H1 (cell line): Measurements from ENCODE around the gene CANT1. TPM values are rescaled to one million over a fixed set of nuclear protein-coding genes. Genes with fewer than 3 reads are reported as not detected.

ENCODE experiments used
- CTCF ChIA-PET: fragments of 300-600 bp; sonication (Branson Sonifier 250); formaldehyde crosslinking; loops from one replicate; lab custom pipeline; 2021; ENCODE audit not compliant: partially characterized antibody; lab: Charles Lee
- POLR2A ChIA-PET: fragments of 300-600 bp; sonication (Branson Sonifier 250); formaldehyde crosslinking; loops from one replicate; lab custom pipeline; 2021; ENCODE audit warnings: inconsistent platforms; ENCODE audit not compliant: partially characterized antibody; lab: Charles Lee
- DNase-seq, 2 experiments: peaks; one replicate each; pipeline versions ENCODE4 v3.0.0 to v3.0.0-alpha.2; 2010 to 2022; ENCODE audit warnings: low spot score in 2 of 2, low read depth in 1 of 2, mixed read lengths in 1 of 2
- FAIRE-seq: peaks from 2 replicates; lab custom pipeline; 2011; peaks lifted over from hg19 to GRCh38; lab: Jason Lieb, UNC
- H2AFZ ChIP-seq: 2 replicates; pipeline ENCODE4 v1.8.1; 2012; ENCODE audit warnings: low read length, inconsistent platforms
- H2AK5ac ChIP-seq: 2 replicates; pipeline ENCODE4 v1.6.1; 2013; ENCODE audit warnings: low read depth, low read length
- H2BK120ac ChIP-seq: replicated peaks from 2 replicates; pipeline ENCODE3; 2013; ENCODE audit warnings: low read depth, low read length, inconsistent platforms
- H2BK12ac ChIP-seq: 2 replicates; pipeline ENCODE4 v1.6.1; 2013; ENCODE audit warnings: low read depth, low read length
- H2BK15ac ChIP-seq: 2 replicates; pipeline ENCODE4 v1.6.1; 2013; ENCODE audit warnings: low read length
- H2BK20ac ChIP-seq: 2 replicates; pipeline ENCODE4 v1.6.1; 2013; ENCODE audit warnings: low read length
- H2BK5ac ChIP-seq: 2 replicates; pipeline ENCODE4 v1.6.1; 2013; ENCODE audit warnings: low read depth, low read length
- H3K14ac ChIP-seq: 2 replicates; pipeline ENCODE4 v1.6.1; 2013; ENCODE audit warnings: inconsistent platforms; ENCODE audit not compliant: insufficient read length
- H3K18ac ChIP-seq: 2 replicates; pipeline ENCODE4 v1.6.1; 2013; ENCODE audit warnings: low read length; ENCODE audit errors: extremely low read depth
- H3K23ac ChIP-seq: 2 replicates; pipeline ENCODE4 v1.6.1; 2013; ENCODE audit warnings: inconsistent platforms; ENCODE audit not compliant: insufficient read length
- H3K23me2 ChIP-seq: 2 replicates; pipeline ENCODE4 v1.6.1; 2013; ENCODE audit warnings: low read depth, low read length
- H3K27ac ChIP-seq: 2 replicates; pipeline ENCODE4 v1.6.1; 2011; ENCODE audit warnings: low read depth, low read length, inconsistent platforms
- H3K27me3 ChIP-seq, 4 experiments: replicated peaks in 1 of 4; 1 replicate in 1 of 4; 2 replicates in 3 of 4; pipeline versions ENCODE4 v1.6.1 to v1.8.1; 2011 to 2013; ENCODE audit warnings: low read length in 3 of 4, mild to moderate bottlenecking in 3 of 4, inconsistent platforms in 2 of 4, mixed read lengths in 2 of 4, moderate library complexity in 1 of 4; ENCODE audit not compliant: control insufficient read depth in 3 of 4, insufficient read depth in 3 of 4; ENCODE audit errors: extremely low read depth in 1 of 4
- H3K36me3 ChIP-seq, 4 experiments: 2 replicates each; pipeline versions ENCODE4 v1.6.1 to v1.8.1; 2011 to 2013; ENCODE audit warnings: mild to moderate bottlenecking in 4 of 4, low read length in 3 of 4, moderate library complexity in 2 of 4, control low read depth in 1 of 4, inconsistent platforms in 1 of 4; ENCODE audit not compliant: insufficient read depth in 4 of 4, control insufficient read depth in 2 of 4
- H3K4ac ChIP-seq: replicated peaks from 2 replicates; pipeline ENCODE3; 2013; ENCODE audit warnings: low read length, low read depth, mixed read lengths, inconsistent platforms; ENCODE audit not compliant: insufficient read length
- H3K4me1 ChIP-seq, 4 experiments: replicated peaks in 1 of 4; 1 replicate in 1 of 4; 2 replicates in 3 of 4; pipeline versions ENCODE4 v1.6.1 to v1.8.1; 2011 to 2013; ENCODE audit warnings: low read length in 3 of 4, inconsistent platforms in 2 of 4, mixed read lengths in 1 of 4; ENCODE audit not compliant: insufficient read depth in 4 of 4, control insufficient read depth in 3 of 4
- H3K4me2 ChIP-seq, 2 experiments: 2 replicates each; pipeline versions ENCODE4 v1.6.1 to v1.8.1; 2011 to 2013; ENCODE audit warnings: low read depth in 2 of 2, low read length in 2 of 2, control low read depth in 1 of 2, inconsistent platforms in 1 of 2, mild to moderate bottlenecking in 1 of 2; ENCODE audit not compliant: insufficient read depth in 1 of 2
- H3K4me3 ChIP-seq, 4 experiments: fragments of 200-600, 300-600 bp in 1 of 4; sonication (generic), shearing (Covaris generic), sonication (Bioruptor Twin) in 1 of 4; 2 replicates each; pipeline versions ENCODE4 v1.5.1 to v1.8.1; 2011 to 2016; ENCODE audit warnings: low read length in 4 of 4, low read depth in 3 of 4, control low read depth in 2 of 4, inconsistent platforms in 2 of 4, mild to moderate bottlenecking in 2 of 4, mixed read lengths in 1 of 4, moderate library complexity in 1 of 4; ENCODE audit not compliant: insufficient read depth in 2 of 4; ENCODE audit errors: extremely low read depth in 1 of 4
- H3K56ac ChIP-seq: replicated peaks from 2 replicates; pipeline ENCODE3; 2013; ENCODE audit warnings: low read depth, mild to moderate bottlenecking, mixed read lengths, low read length, inconsistent platforms; ENCODE audit not compliant: insufficient read length
- H3K79me1 ChIP-seq: 2 replicates; pipeline ENCODE4 v1.6.1; 2013; ENCODE audit warnings: low read depth, low read length, control low read depth
- H3K79me2 ChIP-seq, 2 experiments: 2 replicates each; pipeline versions ENCODE4 v1.6.1 to v1.8.1; 2012 to 2013; ENCODE audit warnings: low read length in 2 of 2, mild to moderate bottlenecking in 2 of 2, inconsistent platforms in 1 of 2; ENCODE audit not compliant: insufficient read depth in 2 of 2, control insufficient read depth in 1 of 2
- H3K9ac ChIP-seq, 4 experiments: replicated peaks in 1 of 4; 1 replicate in 1 of 4; 2 replicates in 3 of 4; pipeline versions ENCODE4 v1.6.1 to v1.8.1; 2011 to 2013; ENCODE audit warnings: low read depth in 3 of 4, low read length in 3 of 4, control low read depth in 2 of 4, mild to moderate bottlenecking in 2 of 4, moderate library complexity in 2 of 4, inconsistent platforms in 1 of 4; ENCODE audit errors: extremely low read depth in 1 of 4
- H3K9me3 ChIP-seq, 2 experiments: 2 replicates each; pipeline versions ENCODE4 v1.6.1 to v1.8.1; 2012 to 2013; ENCODE audit warnings: mild to moderate bottlenecking in 2 of 2, moderate library complexity in 2 of 2, control low read depth in 1 of 2, inconsistent platforms in 1 of 2, low read depth in 1 of 2, low read length in 1 of 2, mixed read lengths in 1 of 2; ENCODE audit not compliant: insufficient read depth in 2 of 2
- H4K20me1 ChIP-seq, 2 experiments: replicated peaks in 1 of 2; 2 replicates each; pipeline versions ENCODE3 to v1.8.1; 2011 to 2013; ENCODE audit warnings: inconsistent platforms in 2 of 2, low read length in 2 of 2, mild to moderate bottlenecking in 1 of 2; ENCODE audit not compliant: insufficient read depth in 2 of 2, control insufficient read depth in 1 of 2
- H4K5ac ChIP-seq: 2 replicates; pipeline ENCODE4 v1.6.1; 2013; ENCODE audit warnings: low read length, low read depth, mixed read lengths, inconsistent platforms; ENCODE audit not compliant: insufficient read length
- H4K8ac ChIP-seq: 2 replicates; pipeline ENCODE4 v1.8.0; 2013; ENCODE audit warnings: mild to moderate bottlenecking, moderate library complexity, low read length, inconsistent platforms; ENCODE audit not compliant: insufficient read depth; ENCODE audit errors: extremely low read depth
- H4K91ac ChIP-seq: replicated peaks from 2 replicates; pipeline ENCODE3; 2013; ENCODE audit warnings: low read length, mixed read lengths, inconsistent platforms; ENCODE audit not compliant: insufficient read length
- EP300 ChIP-seq, 2 experiments: IDR thresholded peaks; 1 replicate in 1 of 2; 2 replicates in 1 of 2; pipeline ENCODE4 v1.6.1; 2011 to 2012; ENCODE audit warnings: low read depth in 2 of 2, low read length in 2 of 2, mild to moderate bottlenecking in 2 of 2, borderline replicate concordance in 1 of 2, inconsistent platforms in 1 of 2, moderate library complexity in 1 of 2
- HDAC6 ChIP-seq: IDR thresholded peaks from one replicate; pipeline ENCODE4 v1.7.1; 2012; ENCODE audit warnings: low read depth, mild to moderate bottlenecking, inconsistent platforms, low read length, moderate library complexity
- NANOG ChIP-seq: IDR thresholded peaks from 2 replicates; pipeline ENCODE4 v1.6.1; 2011; ENCODE audit warnings: low read length, low read depth, mild to moderate bottlenecking, inconsistent platforms; ENCODE audit not compliant: insufficient read depth, poor library complexity, severe bottlenecking
- PHF8 ChIP-seq: fragments of 200-600 bp; sonication (generic); conservative IDR thresholded peaks from 2 replicates; pipeline ENCODE4 v1.7.1; 2012; ENCODE audit warnings: low read depth, mild to moderate bottlenecking, inconsistent platforms, low read length, moderate library complexity
- POLR2AphosphoS5 ChIP-seq: IDR thresholded peaks from 2 replicates; pipeline ENCODE4 v1.6.1; 2011; ENCODE audit warnings: low read depth, low read length
- RAD21 ChIP-seq, 2 experiments: IDR thresholded peaks in 1 of 2; conservative IDR thresholded peaks in 1 of 2; 2 replicates each; pipeline ENCODE4 v1.6.1; 2011; ENCODE audit warnings: low read depth in 2 of 2, low read length in 2 of 2, improper control_type of control experiment in 1 of 2, inconsistent platforms in 1 of 2, mild to moderate bottlenecking in 1 of 2, moderate library complexity in 1 of 2
- SIN3A ChIP-seq, 2 experiments: IDR thresholded peaks in 1 of 2; conservative IDR thresholded peaks in 1 of 2; 2 replicates each; pipeline ENCODE4 v1.6.1; 2011 to 2012; ENCODE audit warnings: low read length in 2 of 2, improper control_type of control experiment in 1 of 2, low read depth in 1 of 2, mild to moderate bottlenecking in 1 of 2
- SIX5 ChIP-seq: IDR thresholded peaks from 2 replicates; pipeline ENCODE4 v1.6.1; 2011; ENCODE audit warnings: mild to moderate bottlenecking, low read depth, low read length
- TAF1 ChIP-seq: IDR thresholded peaks from 2 replicates; pipeline ENCODE4 v1.6.1; 2011; ENCODE audit warnings: mild to moderate bottlenecking, low read depth, low read length
- TCF12 ChIP-seq: IDR thresholded peaks from 2 replicates; pipeline ENCODE4 v1.6.1; 2011; ENCODE audit warnings: low read depth, mild to moderate bottlenecking, low read length
- WGBS, 2 experiments: shearing (Covaris generic) in 1 of 2; methylation state at CpG; one replicate each; pipeline versions ENCODE4 v1.1.6 to v1.1.7; 2013 to 2015; ENCODE audit warnings: low lambda C conversion rate in 2 of 2, mixed read lengths in 2 of 2, inconsistent platforms in 1 of 2, low coverage in 1 of 2, missing lambda C conversion rate in 1 of 2; ENCODE audit not compliant: insufficient replicate concordance in 2 of 2, insufficient coverage in 1 of 2, insufficient read length in 1 of 2; ENCODE audit errors: extremely low coverage in 1 of 2, missing lambda C conversion rate in 1 of 2; 5-methylcytosine and 5-hydroxymethylcytosine counted together
- polyA plus RNA-seq, 7 experiments: library from polyadenylated mRNA; depleted of rRNA in 3 of 7; stranded (reverse) in 5 of 7; unstranded in 2 of 7; fragments of >200 nt in 5 of 7; fragments of 200-250 nt in 2 of 7; gene quantifications; 1 replicate in 5 of 7; 2 replicates in 1 of 7; 4 replicates in 1 of 7; pipeline versions ENCODE4 v1.2.1 to v1.2.3, GENCODE V29; 2011 to 2013; ENCODE audit warnings: missing spikeins in 2 of 7, mixed read lengths in 2 of 7
- total RNA-seq: library from RNA; stranded (reverse); fragmentation: NEBNext Ultra II Directional; extraction: Animal tissue kit (Norgen Biotek cat#: 25700); gene quantifications from 2 replicates; pipeline ENCODE4 v1.2.1, GENCODE V29; 2021

CANT1 gene
- total and polyA plus RNA-seq, 2 of the 8 experiments (the other 6 are each of a cell fraction or from before 2014, with no cell fraction given) = 23.0 to 32.6 TPM

DNA sequence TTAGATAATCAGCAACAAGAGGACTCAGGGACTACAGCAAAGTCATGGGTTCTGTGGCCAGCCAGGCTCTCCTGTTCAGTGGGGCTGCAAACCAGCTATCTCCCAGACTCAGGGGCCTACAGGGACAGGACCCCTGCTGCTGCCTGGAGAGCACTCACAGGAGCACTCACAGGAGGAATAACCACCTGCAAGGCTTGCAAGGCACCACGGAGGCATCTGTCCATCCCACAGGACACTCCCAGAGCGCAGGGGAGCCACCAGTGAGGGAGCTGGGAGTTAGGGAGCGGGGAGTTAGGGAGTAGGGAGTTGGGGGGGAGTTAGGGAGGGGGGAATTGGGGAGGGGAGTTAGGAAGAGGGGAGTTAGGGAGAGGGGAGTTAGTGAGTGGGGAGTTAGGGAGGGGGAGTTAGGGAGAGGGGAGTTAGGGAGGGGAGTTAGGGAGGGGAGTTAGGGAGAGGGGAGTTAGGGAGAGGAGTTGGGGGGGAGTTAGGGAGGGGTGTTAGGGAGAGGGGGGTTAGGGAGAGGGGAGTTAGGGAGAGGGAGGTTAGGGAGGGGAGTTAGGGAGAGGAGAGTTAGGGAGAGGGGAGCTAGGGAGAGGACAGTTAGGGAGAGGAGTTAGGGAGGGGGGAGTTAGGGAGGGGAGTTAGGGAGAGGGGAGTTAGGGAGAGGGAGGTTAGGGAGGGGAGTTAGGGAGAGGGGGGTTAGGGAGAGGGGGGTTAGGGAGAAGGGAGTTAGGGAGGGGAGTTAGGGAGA lies 5.7 kb downstream of the CANT1 start:
- Histone ChIP-seq H3K18ac (no peak overlapping the region), H3K4ac (no peak overlapping the region), H3K79me1 (peaks cover 19% of the 10 kb centered on the region), H4K20me1 (peaks cover 57 to 71% of the 10 kb centered on the region in 2 experiments), H3K36me3 (no peaks in the 10 kb centered on the region), H3K23ac (no peak overlapping the region), H3K9me3 (no peaks in the 10 kb centered on the region), H3K4me3 (no peak overlapping the region), H2BK12ac (no peak overlapping the region), H2AK5ac (no peak overlapping the region), H3K9ac (no peak overlapping the region), H3K56ac (no peak overlapping the region), H2BK20ac (no peak overlapping the region), H3K14ac (no peak overlapping the region), H2BK120ac (no peak overlapping the region), H3K79me2 (peaks cover 4 to 7% of the 10 kb centered on the region in 2 experiments; a peak in 1 of 4 replicates), H3K4me1 (peaks cover 0 to 4% (median 2%) of the 10 kb centered on the region in 4 experiments; a peak in 4 of 7 replicates), H2AFZ (no peak overlapping the region), H2BK5ac (no peak overlapping the region), H4K5ac (no peak overlapping the region), H3K23me2 (no peaks in the 10 kb centered on the region; the same call in 1 of the 2 replicates), H3K27me3 (peaks cover 28 to 77% (median 73%) of the 10 kb centered on the region in 4 experiments), H3K27ac (no peak overlapping the region), H2BK15ac (no peak overlapping the region), H4K91ac (no peak overlapping the region), H3K4me2 (no peak overlapping the region), H4K8ac (no peak overlapping the region)
- FAIRE-seq = no peak
- no peak for DNase-seq
- TF ChIP-seq PHF8 = no peak
- TF ChIP-seq TAF1 = no peak
- TF ChIP-seq TCF12 = 0 out of 2 replicates have a peak, but pooled peaks have one; percentile 57
- TF ChIP-seq POLR2AphosphoS5 = peak; percentile 74; the same call in 1 of the 2 replicates
- TF ChIP-seq HDAC6 = peak; percentile 82
- no peak for TF ChIP-seq NANOG
- TF ChIP-seq SIN3A (conservative IDR thresholded peaks at IDR 0.05 in 1 of 2, IDR thresholded peaks at IDR 0.05 in 1 of 2; ENCODE audit: low read depth in 1 of 2, low read length in 2 of 2) = no peak
- no peak for TF ChIP-seq SIX5
- TF ChIP-seq RAD21 (IDR thresholded peaks at IDR 0.05 in 1 of 2, conservative IDR thresholded peaks at IDR 0.05 in 1 of 2; ENCODE audit: low read depth in 2 of 2, low read length in 2 of 2) = no peak
- TF ChIP-seq EP300 (IDR thresholded peaks at IDR 0.05; ENCODE audit: borderline replicate concordance in 1 of 2, low read depth in 2 of 2, low read length in 2 of 2) = no peak
- 62% methylated on average over 3 of the region's 3 CpGs; no CpG with 5 or more reads in 1 of the 2 experiments for WGBS, 2 experiments
- ChIA-PET POLR2A (no interaction called here), CTCF (interaction anchor here (0.9 to 2.0 kb wide), 7 partner anchors 10 to 387 kb away, joined by 3 to 7 read pairs (median 4); no protein-coding TSS in a partner anchor)
